ENCODE measurements around the gene ASXL3. TPM values are rescaled to one million over a fixed set of nuclear protein-coding genes. Genes with fewer than 3 reads are reported as not detected.

Gene ASXL3
- total RNA-seq, 1 experiment from 2014 or later = 0.11 TPM

GRCh38 chr18:33616556-33616955 is 38.5 kb downstream of the ASXL3 start:
- H3K9me3 ChIP-seq (ENCODE audit: low read depth, low read length, poor library complexity, severe bottlenecking) = no peaks in the 10 kb centered on the region
- no peaks in the 10 kb centered on the region for H3K27me3 ChIP-seq (replicated peaks; ENCODE audit: insufficient read depth, low read depth, low read length, poor library complexity)
- no peak for DNase-seq (ENCODE audit: low spot score)
- no peaks in the 10 kb centered on the region for H3K4me1 ChIP-seq (ENCODE audit: insufficient read depth, low read length, poor library complexity, severe bottlenecking)
- CTCF ChIA-PET = no interaction called here
- no peak overlapping the region for H3K4me3 ChIP-seq (ENCODE audit: low read depth, low read length, poor library complexity, severe bottlenecking)
- BruUV-seq (replicated peaks) = no TSS peak
- POLR2A ChIA-PET (ENCODE audit: low non-redundant PET) = no interaction called here
- H3K27ac ChIP-seq (ENCODE audit: low read depth, low read length, poor library complexity, severe bottlenecking) = no peak overlapping the region
- intact Hi-C loops (cut with micrococcal nuclease; ENCODE audit: unreplicated experiment) = no loop called here
- H3K36me3 ChIP-seq (ENCODE audit: insufficient read depth, low read length, poor library complexity, severe bottlenecking) = no peaks in the 10 kb centered on the region
- no peak for TF ChIP-seq EZH2 (IDR thresholded peaks at IDR 0.05; ENCODE audit: borderline replicate concordance, low read depth, low read length, poor library complexity, severe bottlenecking)
- TF ChIP-seq, protein P1, sequence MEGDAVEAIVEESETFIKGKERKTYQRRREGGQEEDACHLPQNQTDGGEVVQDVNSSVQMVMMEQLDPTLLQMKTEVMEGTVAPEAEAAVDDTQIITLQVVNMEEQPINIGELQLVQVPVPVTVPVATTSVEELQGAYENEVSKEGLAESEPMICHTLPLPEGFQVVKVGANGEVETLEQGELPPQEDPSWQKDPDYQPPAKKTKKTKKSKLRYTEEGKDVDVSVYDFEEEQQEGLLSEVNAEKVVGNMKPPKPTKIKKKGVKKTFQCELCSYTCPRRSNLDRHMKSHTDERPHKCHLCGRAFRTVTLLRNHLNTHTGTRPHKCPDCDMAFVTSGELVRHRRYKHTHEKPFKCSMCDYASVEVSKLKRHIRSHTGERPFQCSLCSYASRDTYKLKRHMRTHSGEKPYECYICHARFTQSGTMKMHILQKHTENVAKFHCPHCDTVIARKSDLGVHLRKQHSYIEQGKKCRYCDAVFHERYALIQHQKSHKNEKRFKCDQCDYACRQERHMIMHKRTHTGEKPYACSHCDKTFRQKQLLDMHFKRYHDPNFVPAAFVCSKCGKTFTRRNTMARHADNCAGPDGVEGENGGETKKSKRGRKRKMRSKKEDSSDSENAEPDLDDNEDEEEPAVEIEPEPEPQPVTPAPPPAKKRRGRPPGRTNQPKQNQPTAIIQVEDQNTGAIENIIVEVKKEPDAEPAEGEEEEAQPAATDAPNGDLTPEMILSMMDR (conservative IDR thresholded peaks at IDR 0.05; ENCODE audit: low read depth, low read length) = no peak

- no peaks in the 10 kb centered on the region for H3K9me3 ChIP-seq (ENCODE audit: low read depth, low read length, poor library complexity, severe bottlenecking)
- TF ChIP-seq, protein P1 (conservative IDR thresholded peaks at IDR 0.05; ENCODE audit: low read depth, low read length) = no peak
- TF ChIP-seq EZH2 (IDR thresholded peaks at IDR 0.05; ENCODE audit: borderline replicate concordance, low read depth, low read length, poor library complexity, severe bottlenecking) = no peak
- intact Hi-C loops (cut with micrococcal nuclease; ENCODE audit: unreplicated experiment) = no loop called here
- no peaks in the 10 kb centered on the region for H3K27me3 ChIP-seq (replicated peaks; ENCODE audit: insufficient read depth, low read depth, low read length, poor library complexity)
- ChIA-PET POLR2A (ENCODE audit: low non-redundant PET) (no interaction called here), CTCF (no interaction called here)
- no peak overlapping the region for H3K27ac ChIP-seq (ENCODE audit: low read depth, low read length, poor library complexity, severe bottlenecking)
- H3K4me1 ChIP-seq (ENCODE audit: insufficient read depth, low read length, poor library complexity, severe bottlenecking) = no peaks in the 10 kb centered on the region
- BruUV-seq (replicated peaks) = no TSS peak
- no peaks in the 10 kb centered on the region for H3K36me3 ChIP-seq (ENCODE audit: insufficient read depth, low read length, poor library complexity, severe bottlenecking)
- DNase-seq (ENCODE audit: low spot score) = no peak
- no peak overlapping the region for H3K4me3 ChIP-seq (ENCODE audit: low read depth, low read length, poor library complexity, severe bottlenecking)
Observed at GRCh38 chr18:33627114-33627513, 49.1 kb downstream of the ASXL3 start.

DNA sequence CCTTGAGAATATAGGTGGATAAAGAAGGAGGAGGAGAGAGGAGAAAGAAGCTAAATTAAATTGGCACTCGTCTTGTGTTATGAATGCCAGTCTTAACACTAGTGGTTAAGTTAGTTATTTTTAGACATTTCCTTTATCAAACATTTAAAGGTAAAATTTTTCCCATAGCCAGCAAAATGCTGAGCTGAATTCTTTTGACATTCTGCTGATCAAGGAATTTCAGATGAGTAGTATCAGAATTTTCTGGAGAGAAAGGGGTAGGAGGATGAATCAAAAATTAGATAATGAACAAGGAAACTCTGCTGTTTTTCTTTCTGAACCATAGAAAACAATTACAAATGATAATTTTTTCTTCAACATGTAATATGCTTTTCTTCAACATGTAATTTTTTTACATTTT is 52.5 kb downstream of the ASXL3 start:
- POLR2A ChIA-PET (ENCODE audit: low non-redundant PET) = no interaction called here
- no peak overlapping the region for H3K4me3 ChIP-seq (ENCODE audit: low read depth, low read length, poor library complexity, severe bottlenecking)
- H3K36me3 ChIP-seq (ENCODE audit: insufficient read depth, low read length, poor library complexity, severe bottlenecking) = no peaks in the 10 kb centered on the region
- no peak overlapping the region for H3K27ac ChIP-seq (ENCODE audit: low read depth, low read length, poor library complexity, severe bottlenecking)
- H3K9me3 ChIP-seq (ENCODE audit: low read depth, low read length, poor library complexity, severe bottlenecking) = no peaks in the 10 kb centered on the region
- DNase-seq (ENCODE audit: low spot score) = no peak
- no peaks in the 10 kb centered on the region for H3K27me3 ChIP-seq (replicated peaks; ENCODE audit: insufficient read depth, low read depth, low read length, poor library complexity)
- BruUV-seq (replicated peaks) = no TSS peak
- intact Hi-C loops (cut with micrococcal nuclease; ENCODE audit: unreplicated experiment) = no loop called here
- no peak for TF ChIP-seq EZH2 (IDR thresholded peaks at IDR 0.05; ENCODE audit: borderline replicate concordance, low read depth, low read length, poor library complexity, severe bottlenecking)
- TF ChIP-seq, protein P1 (conservative IDR thresholded peaks at IDR 0.05; ENCODE audit: low read depth, low read length) = no peak
- CTCF ChIA-PET = no interaction called here
- H3K4me1 ChIP-seq (ENCODE audit: insufficient read depth, low read length, poor library complexity, severe bottlenecking) = no peaks in the 10 kb centered on the region
